PFSK-1 (cell line): ENCODE results near the gene LRRC32.

Source experiments
- POLR2AphosphoS5 ChIP-seq: IDR thresholded peaks from 2 replicates; pipeline ENCODE4 v1.6.1; 2012; ENCODE audit warnings: low read depth, mild to moderate bottlenecking, control low read depth, low read length, moderate library complexity
- SIN3A ChIP-seq: IDR thresholded peaks from 2 replicates; pipeline ENCODE4 v1.6.1; 2012; ENCODE audit warnings: mild to moderate bottlenecking, low read length, moderate library complexity, borderline replicate concordance; ENCODE audit not compliant: insufficient read depth

- TF ChIP-seq POLR2AphosphoS5 (no peak), SIN3A (no peak)
These were observed 5.9 kb downstream of the LRRC32 start for GRCh38 chr11:76664578-76665061.
